ENCODE results near the gene TREH.

The TREH gene

DNA sequence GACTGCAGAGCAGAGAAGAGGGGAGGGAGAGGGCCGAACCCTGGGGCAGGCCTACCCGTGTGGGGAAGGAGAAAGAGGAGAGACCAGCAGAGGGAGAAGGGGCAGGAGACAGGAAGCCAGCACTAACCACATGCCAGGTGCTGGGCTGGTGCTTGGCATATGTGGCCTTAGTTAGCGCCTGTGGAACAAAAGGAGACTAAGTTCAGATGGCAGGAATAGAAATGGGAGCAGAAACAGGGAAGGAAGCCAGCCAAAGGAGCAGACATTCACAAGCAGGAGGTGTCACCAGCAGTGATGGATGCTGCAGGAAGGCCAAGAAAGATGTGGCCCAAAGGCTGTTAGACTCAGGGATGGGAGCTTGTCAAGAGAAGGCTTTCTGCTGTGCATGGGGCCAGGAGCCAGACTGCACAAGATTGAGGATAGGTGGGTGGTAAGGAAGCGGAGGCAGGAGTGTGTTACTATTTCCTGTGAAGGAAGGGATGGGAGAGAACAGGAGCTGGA lies 26.7 kb downstream of the TREH start:
- no peak overlapping the region for H3K4me3 ChIP-seq (ENCODE audit: low read depth, low read length)
- no peak for DNase-seq (ENCODE audit: low read depth)
- TF ChIP-seq MYC (IDR thresholded peaks at IDR 0.05; ENCODE audit: low read depth, low read length): no peak
- TF ChIP-seq POLR2A (IDR thresholded peaks at IDR 0.05; ENCODE audit: extremely low read depth, insufficient read length): no peak
- TF ChIP-seq, protein P1, sequence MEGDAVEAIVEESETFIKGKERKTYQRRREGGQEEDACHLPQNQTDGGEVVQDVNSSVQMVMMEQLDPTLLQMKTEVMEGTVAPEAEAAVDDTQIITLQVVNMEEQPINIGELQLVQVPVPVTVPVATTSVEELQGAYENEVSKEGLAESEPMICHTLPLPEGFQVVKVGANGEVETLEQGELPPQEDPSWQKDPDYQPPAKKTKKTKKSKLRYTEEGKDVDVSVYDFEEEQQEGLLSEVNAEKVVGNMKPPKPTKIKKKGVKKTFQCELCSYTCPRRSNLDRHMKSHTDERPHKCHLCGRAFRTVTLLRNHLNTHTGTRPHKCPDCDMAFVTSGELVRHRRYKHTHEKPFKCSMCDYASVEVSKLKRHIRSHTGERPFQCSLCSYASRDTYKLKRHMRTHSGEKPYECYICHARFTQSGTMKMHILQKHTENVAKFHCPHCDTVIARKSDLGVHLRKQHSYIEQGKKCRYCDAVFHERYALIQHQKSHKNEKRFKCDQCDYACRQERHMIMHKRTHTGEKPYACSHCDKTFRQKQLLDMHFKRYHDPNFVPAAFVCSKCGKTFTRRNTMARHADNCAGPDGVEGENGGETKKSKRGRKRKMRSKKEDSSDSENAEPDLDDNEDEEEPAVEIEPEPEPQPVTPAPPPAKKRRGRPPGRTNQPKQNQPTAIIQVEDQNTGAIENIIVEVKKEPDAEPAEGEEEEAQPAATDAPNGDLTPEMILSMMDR (IDR thresholded peaks at IDR 0.05; ENCODE audit: low read depth, low read length): no peak
- TF ChIP-seq, protein P2, sequence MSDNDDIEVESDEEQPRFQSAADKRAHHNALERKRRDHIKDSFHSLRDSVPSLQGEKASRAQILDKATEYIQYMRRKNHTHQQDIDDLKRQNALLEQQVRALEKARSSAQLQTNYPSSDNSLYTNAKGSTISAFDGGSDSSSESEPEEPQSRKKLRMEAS (IDR thresholded peaks at IDR 0.05; ENCODE audit: low read depth, low read length): no peak

DNA sequence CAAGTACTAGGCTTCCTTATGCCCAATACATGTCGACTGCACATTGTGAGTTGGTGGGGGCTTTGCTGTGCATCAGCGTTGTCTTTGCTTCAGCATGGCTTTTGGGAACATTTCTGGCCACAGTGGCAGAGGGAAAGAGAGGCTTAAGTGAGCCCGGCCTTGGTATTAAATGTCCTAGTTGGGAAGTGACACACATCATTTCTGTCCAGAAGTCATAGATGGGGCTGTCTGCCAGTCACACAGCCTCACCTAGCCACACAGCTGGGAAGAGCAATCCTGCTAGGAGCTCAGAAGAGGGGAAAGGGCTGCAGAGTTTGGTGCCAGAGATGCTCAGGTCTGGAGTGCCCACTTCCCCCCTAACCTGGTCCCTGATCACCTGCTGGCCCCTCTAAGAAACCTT lies 27.6 kb downstream of the TREH start:
- DNase-seq (ENCODE audit: low read depth): no peak
- TF ChIP-seq, protein P1 (IDR thresholded peaks at IDR 0.05; ENCODE audit: low read depth, low read length): no peak
- no peak for TF ChIP-seq POLR2A (IDR thresholded peaks at IDR 0.05; ENCODE audit: extremely low read depth, insufficient read length)
- TF ChIP-seq, protein P2 (IDR thresholded peaks at IDR 0.05; ENCODE audit: low read depth, low read length): no peak
- no peak for TF ChIP-seq MYC (IDR thresholded peaks at IDR 0.05; ENCODE audit: low read depth, low read length)
- no peak overlapping the region for H3K4me3 ChIP-seq (ENCODE audit: low read depth, low read length)

DNA sequence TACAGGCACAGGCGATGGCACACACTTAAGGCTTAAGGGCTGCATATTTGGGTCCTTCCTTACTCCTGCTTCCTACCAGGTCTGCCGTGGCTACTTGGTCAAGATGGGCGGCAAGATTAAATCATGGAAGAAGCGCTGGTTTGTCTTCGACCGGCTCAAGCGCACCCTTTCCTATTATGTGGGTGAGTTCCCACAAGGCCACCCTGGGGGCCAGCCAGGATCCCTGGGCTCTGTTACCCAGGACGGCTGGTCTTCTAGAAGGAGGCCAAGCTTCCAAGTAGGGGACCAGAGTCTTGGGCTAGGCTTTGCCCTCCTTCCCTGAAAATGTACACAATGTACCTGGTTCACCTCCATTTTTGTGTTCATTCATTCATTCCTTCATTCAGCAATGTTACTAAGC lies 29.1 kb downstream of the TREH start:
- H3K4me3 ChIP-seq (ENCODE audit: low read depth, low read length): no peak overlapping the region
- TF ChIP-seq POLR2A (IDR thresholded peaks at IDR 0.05; ENCODE audit: extremely low read depth, insufficient read length) (no peak), MYC (IDR thresholded peaks at IDR 0.05; ENCODE audit: low read depth, low read length) (no peak)
- TF ChIP-seq, protein P2 (IDR thresholded peaks at IDR 0.05; ENCODE audit: low read depth, low read length): no peak
- TF ChIP-seq, protein P1 (IDR thresholded peaks at IDR 0.05; ENCODE audit: low read depth, low read length): no peak
- DNase-seq (ENCODE audit: low read depth): no peak

DNA sequence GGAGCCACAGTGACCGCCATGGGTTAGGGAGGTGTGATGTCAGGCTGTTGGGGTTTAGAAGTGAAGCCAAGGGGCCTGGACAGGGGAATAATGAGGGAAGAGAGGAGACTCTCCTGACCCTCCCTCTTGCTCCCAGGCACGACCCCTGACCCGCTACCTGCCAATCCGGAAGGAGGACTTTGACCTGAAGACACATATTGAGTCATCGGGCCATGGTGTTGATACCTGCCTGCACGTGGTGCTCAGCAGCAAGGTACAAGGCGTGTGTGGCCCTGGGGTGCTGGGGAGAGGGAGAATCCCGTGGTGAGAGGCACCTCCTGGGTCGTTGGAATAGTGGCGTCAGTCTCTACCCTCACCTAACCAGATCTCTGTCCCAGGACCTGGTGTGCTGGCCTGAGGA lies 29.5 kb downstream of the TREH start:
- no peak for DNase-seq (ENCODE audit: low read depth)
- TF ChIP-seq POLR2A (IDR thresholded peaks at IDR 0.05; ENCODE audit: extremely low read depth, insufficient read length) (no peak), MYC (IDR thresholded peaks at IDR 0.05; ENCODE audit: low read depth, low read length) (no peak)
- TF ChIP-seq, protein P1 (IDR thresholded peaks at IDR 0.05; ENCODE audit: low read depth, low read length): no peak
- TF ChIP-seq, protein P2 (IDR thresholded peaks at IDR 0.05; ENCODE audit: low read depth, low read length): no peak
- no peak overlapping the region for H3K4me3 ChIP-seq (ENCODE audit: low read depth, low read length)

DNA sequence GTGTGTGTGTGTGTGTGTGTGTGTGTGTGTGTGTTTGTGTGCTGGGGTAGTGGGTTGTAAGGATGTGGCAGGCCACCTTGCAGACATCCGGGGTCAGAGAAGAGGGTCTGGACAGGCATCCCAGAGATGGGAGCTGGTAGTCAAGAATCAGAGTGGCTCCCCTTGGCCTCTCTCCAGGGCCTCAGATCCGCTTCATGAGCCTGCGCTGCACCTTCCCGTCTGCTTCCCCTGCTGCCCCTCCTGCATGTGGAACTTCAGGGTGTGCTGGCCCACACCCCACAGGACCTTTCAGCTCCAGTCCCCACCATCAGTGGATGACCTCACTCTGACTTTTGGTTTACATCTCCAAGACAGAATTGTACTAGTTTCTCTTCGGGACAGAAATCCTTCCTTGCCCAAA lies 31.2 kb downstream of the TREH start:
- TF ChIP-seq POLR2A (IDR thresholded peaks at IDR 0.05; ENCODE audit: extremely low read depth, insufficient read length) (no peak), MYC (IDR thresholded peaks at IDR 0.05; ENCODE audit: low read depth, low read length) (no peak)
- TF ChIP-seq, protein P2 (IDR thresholded peaks at IDR 0.05; ENCODE audit: low read depth, low read length): no peak
- TF ChIP-seq, protein P1 (IDR thresholded peaks at IDR 0.05; ENCODE audit: low read depth, low read length): no peak
- no peak overlapping the region for H3K4me3 ChIP-seq (ENCODE audit: low read depth, low read length)
- no peak for DNase-seq (ENCODE audit: low read depth)

All from NB4 (cell line).